ENCODE data around the gene ZBTB40.

The ZBTB40 gene

GRCh38 chr1:22533244-22533895, 81.7 kb downstream of the ZBTB40 start:
- ChIA-PET CTCF (interaction anchor here (0.5 to 1.1 kb wide), 3 partner anchors 13 to 426 kb away, joined by 3 read pairs; no protein-coding TSS in a partner anchor), POLR2A (no interaction called here)
- Histone ChIP-seq H3K4me1 (ENCODE audit: control insufficient read depth, insufficient read depth, low read length) (no peaks in the 10 kb centered on the region), H3K4me3 (ENCODE audit: low read depth, low read length) (no peak overlapping the region), H3K36me3 (ENCODE audit: control insufficient read depth in 2 of 2, insufficient read depth in 1 of 2, low read length in 2 of 2) (peaks cover 0 to 7% of the 10 kb centered on the region in 2 experiments; a peak in 1 of 3 replicates), H3K9me3 (ENCODE audit: control insufficient read depth, insufficient read depth, low read depth, low read length) (no peaks in the 10 kb centered on the region), H3K27ac (ENCODE audit: extremely low read depth, low read depth, low read length) (no peak overlapping the region)
- TF ChIP-seq ZNF48 (tag by site-specific recombination; IDR thresholded peaks at IDR 0.05) = no peak
- TF ChIP-seq, protein P1, sequence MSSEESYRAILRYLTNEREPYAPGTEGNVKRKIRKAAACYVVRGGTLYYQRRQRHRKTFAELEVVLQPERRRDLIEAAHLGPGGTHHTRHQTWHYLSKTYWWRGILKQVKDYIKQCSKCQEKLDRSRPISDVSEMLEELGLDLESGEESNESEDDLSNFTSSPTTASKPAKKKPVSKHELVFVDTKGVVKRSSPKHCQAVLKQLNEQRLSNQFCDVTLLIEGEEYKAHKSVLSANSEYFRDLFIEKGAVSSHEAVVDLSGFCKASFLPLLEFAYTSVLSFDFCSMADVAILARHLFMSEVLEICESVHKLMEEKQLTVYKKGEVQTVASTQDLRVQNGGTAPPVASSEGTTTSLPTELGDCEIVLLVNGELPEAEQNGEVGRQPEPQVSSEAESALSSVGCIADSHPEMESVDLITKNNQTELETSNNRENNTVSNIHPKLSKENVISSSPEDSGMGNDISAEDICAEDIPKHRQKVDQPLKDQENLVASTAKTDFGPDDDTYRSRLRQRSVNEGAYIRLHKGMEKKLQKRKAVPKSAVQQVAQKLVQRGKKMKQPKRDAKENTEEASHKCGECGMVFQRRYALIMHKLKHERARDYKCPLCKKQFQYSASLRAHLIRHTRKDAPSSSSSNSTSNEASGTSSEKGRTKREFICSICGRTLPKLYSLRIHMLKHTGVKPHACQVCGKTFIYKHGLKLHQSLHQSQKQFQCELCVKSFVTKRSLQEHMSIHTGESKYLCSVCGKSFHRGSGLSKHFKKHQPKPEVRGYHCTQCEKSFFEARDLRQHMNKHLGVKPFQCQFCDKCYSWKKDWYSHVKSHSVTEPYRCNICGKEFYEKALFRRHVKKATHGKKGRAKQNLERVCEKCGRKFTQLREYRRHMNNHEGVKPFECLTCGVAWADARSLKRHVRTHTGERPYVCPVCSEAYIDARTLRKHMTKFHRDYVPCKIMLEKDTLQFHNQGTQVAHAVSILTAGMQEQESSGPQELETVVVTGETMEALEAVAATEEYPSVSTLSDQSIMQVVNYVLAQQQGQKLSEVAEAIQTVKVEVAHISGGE (tag by site-specific recombination; conservative IDR thresholded peaks at IDR 0.05; ENCODE audit: low read depth) = no peak
- no peak for TF ChIP-seq ZNF660 (tag by site-specific recombination; IDR thresholded peaks at IDR 0.05)
- TF ChIP-seq, protein P2, sequence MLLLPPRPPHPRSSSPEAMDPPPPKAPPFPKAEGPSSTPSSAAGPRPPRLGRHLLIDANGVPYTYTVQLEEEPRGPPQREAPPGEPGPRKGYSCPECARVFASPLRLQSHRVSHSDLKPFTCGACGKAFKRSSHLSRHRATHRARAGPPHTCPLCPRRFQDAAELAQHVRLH (tag by site-specific recombination; IDR thresholded peaks at IDR 0.05) = no peak
- no peak for TF ChIP-seq ZNF266 (tag by site-specific recombination; IDR thresholded peaks at IDR 0.05; ENCODE audit: low read depth)
- TF ChIP-seq ZNF175 (tag by site-specific recombination; IDR thresholded peaks at IDR 0.05) = no peak
- TF ChIP-seq HOXD13 (CRISPR knock-in tag; IDR thresholded peaks at IDR 0.05; ENCODE audit: borderline replicate concordance) = no peak
- TF ChIP-seq ZNF404 (tag by site-specific recombination; IDR thresholded peaks at IDR 0.05) = no peak
- no peak for TF ChIP-seq BCL11A (tag by site-specific recombination; IDR thresholded peaks at IDR 0.05; ENCODE audit: low read depth)
- no peak for TF ChIP-seq ZNF211 (tag by site-specific recombination; IDR thresholded peaks at IDR 0.05; ENCODE audit: low read depth)
- TF ChIP-seq ATF2 (tag by site-specific recombination; IDR thresholded peaks at IDR 0.05; ENCODE audit: low read depth) = no peak
- no peak for TF ChIP-seq KLF9 (tag by site-specific recombination; IDR thresholded peaks at IDR 0.05; ENCODE audit: low read depth)
- TF ChIP-seq HOXA7 (CRISPR knock-in tag; IDR thresholded peaks at IDR 0.05; ENCODE audit: borderline replicate concordance) = no peak
- TF ChIP-seq ZBTB17 (tag by site-specific recombination; IDR thresholded peaks at IDR 0.05) = no peak
- TF ChIP-seq BCL6B (tag by site-specific recombination; IDR thresholded peaks at IDR 0.05) = no peak
- no peak for TF ChIP-seq GLIS2 (tag by site-specific recombination; IDR thresholded peaks at IDR 0.05)
- no peak for TF ChIP-seq GFI1B (tag by site-specific recombination; IDR thresholded peaks at IDR 0.05)
- TF ChIP-seq ZNF560 (tag by site-specific recombination; IDR thresholded peaks at IDR 0.05; ENCODE audit: borderline replicate concordance) = no peak
- TF ChIP-seq REST (tag by site-specific recombination; IDR thresholded peaks at IDR 0.05) = no peak
